Measurements from ENCODE around the gene RFTN1.

The RFTN1 gene

DNA sequence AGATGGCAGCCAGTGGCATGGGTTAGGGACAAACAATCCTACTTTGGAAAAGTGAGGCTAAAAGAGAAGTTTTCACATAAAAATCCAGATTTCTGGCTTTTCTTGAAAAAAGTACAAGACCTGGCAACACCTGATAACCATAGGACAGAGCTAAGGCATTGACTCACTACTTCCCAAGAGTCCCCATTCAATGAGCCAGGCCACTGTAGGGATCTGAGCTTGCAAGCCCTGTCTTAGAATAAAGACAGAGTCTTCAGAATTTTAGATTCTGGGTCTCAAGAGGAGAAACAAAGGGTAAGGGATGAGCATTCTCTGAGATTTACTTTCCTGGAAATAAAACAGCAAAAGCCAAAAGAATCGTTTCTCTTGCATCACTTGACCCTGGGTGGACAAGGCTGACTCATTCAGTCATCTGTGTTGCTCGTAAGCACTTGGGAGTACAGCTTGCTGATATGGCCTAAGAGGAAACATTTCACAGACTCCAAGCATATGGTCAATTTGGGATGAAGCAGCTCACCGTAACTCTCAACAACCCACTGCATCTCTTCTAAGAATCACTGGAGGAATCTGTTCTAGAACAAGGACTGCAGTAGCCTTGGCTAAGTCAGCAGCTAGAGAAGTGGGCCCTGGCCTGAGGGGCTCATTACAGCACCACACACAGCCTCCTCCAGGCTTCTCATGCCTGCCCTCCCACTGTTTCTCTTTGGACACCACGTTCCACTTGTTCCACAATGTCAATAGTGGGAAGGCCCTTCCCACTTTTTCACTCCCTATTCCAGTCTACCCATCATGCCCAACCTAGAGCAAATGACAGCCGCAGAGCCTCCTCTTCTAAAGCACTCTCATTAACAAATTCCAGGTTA lies 86.2 kb downstream of the RFTN1 start:
- peak; percentile 96 for DNase-seq (ENCODE audit: low read depth)
- no peak overlapping the region for H3K4me3 ChIP-seq (ENCODE audit: low read length)
- TF ChIP-seq, protein P1, sequence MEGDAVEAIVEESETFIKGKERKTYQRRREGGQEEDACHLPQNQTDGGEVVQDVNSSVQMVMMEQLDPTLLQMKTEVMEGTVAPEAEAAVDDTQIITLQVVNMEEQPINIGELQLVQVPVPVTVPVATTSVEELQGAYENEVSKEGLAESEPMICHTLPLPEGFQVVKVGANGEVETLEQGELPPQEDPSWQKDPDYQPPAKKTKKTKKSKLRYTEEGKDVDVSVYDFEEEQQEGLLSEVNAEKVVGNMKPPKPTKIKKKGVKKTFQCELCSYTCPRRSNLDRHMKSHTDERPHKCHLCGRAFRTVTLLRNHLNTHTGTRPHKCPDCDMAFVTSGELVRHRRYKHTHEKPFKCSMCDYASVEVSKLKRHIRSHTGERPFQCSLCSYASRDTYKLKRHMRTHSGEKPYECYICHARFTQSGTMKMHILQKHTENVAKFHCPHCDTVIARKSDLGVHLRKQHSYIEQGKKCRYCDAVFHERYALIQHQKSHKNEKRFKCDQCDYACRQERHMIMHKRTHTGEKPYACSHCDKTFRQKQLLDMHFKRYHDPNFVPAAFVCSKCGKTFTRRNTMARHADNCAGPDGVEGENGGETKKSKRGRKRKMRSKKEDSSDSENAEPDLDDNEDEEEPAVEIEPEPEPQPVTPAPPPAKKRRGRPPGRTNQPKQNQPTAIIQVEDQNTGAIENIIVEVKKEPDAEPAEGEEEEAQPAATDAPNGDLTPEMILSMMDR (conservative IDR thresholded peaks at IDR 0.05; ENCODE audit: low read length), result no peak

DNA sequence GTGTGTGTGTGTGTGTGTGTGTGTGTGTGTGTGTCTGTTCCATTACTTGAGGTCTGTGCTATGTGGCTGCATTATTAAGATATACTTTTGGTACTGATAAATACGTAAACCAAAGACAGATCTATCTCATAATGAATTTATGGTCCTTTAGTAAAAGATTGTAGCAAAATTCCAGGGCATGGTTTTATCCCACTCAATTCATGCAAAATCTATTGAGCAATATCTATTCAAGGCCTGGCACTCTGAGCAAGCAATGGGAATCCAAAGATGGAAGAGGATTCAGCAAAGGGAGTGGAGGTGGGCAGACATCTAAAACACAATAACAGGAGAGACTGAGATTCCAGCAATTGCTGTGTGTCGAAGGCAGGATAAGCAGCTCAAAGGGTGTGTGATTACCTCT lies 86.8 kb downstream of the RFTN1 start:
- DNase-seq (ENCODE audit: low read depth), result no peak
- TF ChIP-seq, protein P1 (conservative IDR thresholded peaks at IDR 0.05; ENCODE audit: low read length), result no peak
- H3K4me3 ChIP-seq (ENCODE audit: low read length), result no peak overlapping the region

DNA sequence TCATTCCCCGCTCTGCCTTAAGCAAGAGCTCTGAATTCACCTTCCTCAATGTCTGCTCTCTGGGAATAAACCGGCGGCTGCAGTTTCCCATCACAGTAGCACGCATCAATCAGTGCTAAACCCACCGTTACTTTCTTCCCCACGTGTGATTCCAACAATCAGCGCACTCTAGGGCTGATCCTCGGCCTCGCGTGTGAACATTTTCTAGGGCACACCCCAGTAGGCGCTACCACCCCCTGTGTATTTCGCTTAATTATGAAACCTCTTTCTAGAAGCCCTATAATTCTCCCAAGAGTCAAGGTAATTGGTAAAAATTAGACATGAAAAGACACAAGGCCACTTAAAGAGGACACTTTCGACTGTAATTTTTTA lies 87.5 kb downstream of the RFTN1 start:
- DNase-seq (ENCODE audit: low read depth), result no peak
- TF ChIP-seq, protein P1 (conservative IDR thresholded peaks at IDR 0.05; ENCODE audit: low read length), result no peak
- no peak overlapping the region for H3K4me3 ChIP-seq (ENCODE audit: low read length)

DNA sequence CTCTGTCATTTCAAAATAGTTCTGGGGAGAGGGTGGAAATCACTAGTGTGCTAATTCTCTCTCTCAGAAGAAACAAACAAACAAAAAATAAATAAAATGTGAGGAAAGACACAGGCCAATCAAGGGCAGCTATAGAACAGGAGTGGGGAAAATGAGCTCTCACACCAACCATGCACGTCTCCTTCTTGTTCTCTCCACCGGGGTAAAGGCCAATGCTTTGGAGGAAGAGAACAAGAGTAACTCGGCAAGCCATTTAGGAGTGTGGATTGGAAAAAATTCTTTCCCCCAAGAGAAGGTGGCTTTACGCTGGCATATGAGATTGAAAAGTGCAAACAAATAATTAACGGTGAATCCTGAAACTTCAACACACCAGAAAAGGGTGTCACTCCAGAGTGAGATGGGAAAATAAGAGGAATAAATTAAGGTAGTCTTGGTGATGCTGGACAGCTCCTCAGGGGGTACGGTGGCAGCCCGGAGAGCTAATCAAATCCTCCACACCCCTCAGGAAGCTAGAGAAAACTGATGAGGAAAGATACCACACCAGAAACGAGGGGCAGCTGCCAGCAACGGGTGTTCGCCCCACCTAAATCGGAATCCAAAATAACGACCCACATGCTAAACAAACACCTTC lies 88.0 kb downstream of the RFTN1 start:
- DNase-seq (ENCODE audit: low read depth), result no peak
- TF ChIP-seq, protein P1 (conservative IDR thresholded peaks at IDR 0.05; ENCODE audit: low read length), result no peak
- no peak overlapping the region for H3K4me3 ChIP-seq (ENCODE audit: low read length)

DNA sequence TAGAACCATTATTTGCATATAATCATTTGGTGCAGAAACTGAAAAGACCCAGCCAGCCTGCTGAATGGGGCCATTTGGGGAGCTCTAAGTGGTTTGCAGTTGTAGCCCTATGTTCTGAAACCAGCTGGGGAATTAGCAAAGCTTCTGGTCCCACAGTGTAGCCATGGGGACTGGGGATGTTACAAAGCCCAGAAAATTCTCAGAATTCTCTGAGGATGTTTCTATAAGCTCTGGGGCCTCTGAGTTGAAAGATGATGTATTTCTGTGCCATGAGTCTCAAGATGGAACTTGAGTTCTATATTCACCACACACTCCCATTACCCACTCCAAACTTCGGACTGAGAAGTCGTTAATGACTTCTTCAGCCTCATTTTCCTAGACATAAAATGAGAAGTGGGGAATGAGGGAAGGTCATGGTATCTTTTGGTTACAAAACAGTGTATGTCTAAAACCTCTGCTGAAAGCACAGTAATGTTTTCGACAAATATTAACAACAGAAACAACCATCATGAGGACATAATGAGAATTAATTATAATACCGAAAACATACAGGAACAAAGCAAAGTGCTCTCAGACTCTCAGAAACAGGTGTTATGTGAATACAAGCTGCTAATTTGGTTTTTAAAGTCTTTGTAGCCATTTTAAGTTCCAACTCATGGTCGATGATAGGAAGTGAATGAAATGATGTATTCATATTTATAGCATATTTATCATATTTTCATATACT lies 89.4 kb downstream of the RFTN1 start:
- no peak for DNase-seq (ENCODE audit: low read depth)
- TF ChIP-seq, protein P1 (conservative IDR thresholded peaks at IDR 0.05; ENCODE audit: low read length), result no peak
- H3K4me3 ChIP-seq (ENCODE audit: low read length), result no peak overlapping the region

DNA sequence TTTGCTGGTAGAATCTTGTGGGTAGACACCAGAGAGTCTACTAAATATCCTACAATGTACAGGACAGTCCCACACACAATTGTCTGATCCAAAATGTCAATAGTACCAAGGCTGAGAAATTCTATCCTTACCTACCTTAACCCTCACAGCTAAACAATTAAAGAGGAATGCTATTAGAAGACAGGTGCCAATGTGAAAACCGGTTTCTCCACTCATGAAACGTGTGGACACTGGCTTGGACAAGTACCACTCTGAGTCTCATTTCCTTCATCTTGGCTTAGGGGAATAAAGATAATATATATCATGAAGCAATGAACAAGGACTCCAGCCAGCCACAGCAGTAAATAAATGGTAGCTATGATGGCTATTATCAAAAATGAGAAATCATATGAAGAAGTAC lies 90.2 kb downstream of the RFTN1 start:
- TF ChIP-seq, protein P1 (conservative IDR thresholded peaks at IDR 0.05; ENCODE audit: low read length), result no peak
- no peak overlapping the region for H3K4me3 ChIP-seq (ENCODE audit: low read length)
- no peak for DNase-seq (ENCODE audit: low read depth)

Data from AG10803 (cell line).